ENCODE data around the gene RRAGD.

- no peak for TF ChIP-seq PKNOX1 (IDR thresholded peaks at IDR 0.05)
- no peak for TF ChIP-seq HDGF (IDR thresholded peaks at IDR 0.05; ENCODE audit: borderline replicate concordance)
- TF ChIP-seq BHLHE40 (IDR thresholded peaks at IDR 0.05; ENCODE audit: borderline replicate concordance) = no peak
- TF ChIP-seq ELF4 (IDR thresholded peaks at IDR 0.05) = no peak
- no peak for TF ChIP-seq NFRKB (IDR thresholded peaks at IDR 0.05)
- TF ChIP-seq TARDBP (IDR thresholded peaks at IDR 0.05) = no peak
- no peak for TF ChIP-seq SUZ12 (IDR thresholded peaks at IDR 0.05)
- TF ChIP-seq ARNT (IDR thresholded peaks at IDR 0.05) = no peak
- no peak for TF ChIP-seq SP1 (IDR thresholded peaks at IDR 0.05)
- no peak for TF ChIP-seq CTBP1 (IDR thresholded peaks at IDR 0.05; ENCODE audit: borderline replicate concordance)
- TF ChIP-seq ZNF384 (IDR thresholded peaks at IDR 0.05) = no peak
- TF ChIP-seq FOXA1 (IDR thresholded peaks at IDR 0.05) = no peak
These were observed 24.4 kb downstream of the RRAGD start for GRCh38 chr6:89387516-89388201.
